Body of pancreas (tissue), 4 donors: ENCODE data around the gene PLEKHA8.

Source experiments
- CTCF ChIP-seq, 7 experiments: fragments of 450-650 bp in 4 of 7; fragments of 200-600 bp in 3 of 7; sonication (generic) in 3 of 7; IDR thresholded peaks; one replicate each; pipeline ENCODE4 v1.5.1; 2016 to 2019; ENCODE audit warnings: antibody characterized with exemption in 7 of 7
- POLR2A ChIP-seq, 3 donors: fragments of 450-650 bp; IDR thresholded peaks; one replicate each; pipeline ENCODE4 v1.6.1; 2016; ENCODE audit warnings: antibody characterized with exemption in 3 of 3, mild to moderate bottlenecking in 2 of 3

GRCh38 chr7:29995652-29996051 is 32.6 kb upstream of the PLEKHA8 start:
- TF ChIP-seq POLR2A (IDR thresholded peaks at IDR 0.05) (no peak), CTCF (IDR thresholded peaks at IDR 0.05) (no peak)
